HepG2 (cell line): ENCODE measurements around the gene TASP1. TPM values are rescaled to one million over a fixed set of nuclear protein-coding genes. Genes with fewer than 3 reads are reported as not detected.

Experiments
- ATF6 ChIP-seq: sonication (generic); formaldehyde crosslinking; conservative IDR thresholded peaks from 2 replicates; pipeline ENCODE4 v1.4.0; 2020; ENCODE audit warnings: missing genetic modification reagents
- BATF2 ChIP-seq: sonication (generic); formaldehyde crosslinking; IDR thresholded peaks from 2 replicates; pipeline ENCODE4 v1.8.0; 2022; ENCODE audit warnings: mild to moderate bottlenecking, missing genetic modification reagents, moderate library complexity
- DPF2 ChIP-seq: sonication (generic); formaldehyde crosslinking; IDR thresholded peaks from 2 replicates; pipeline ENCODE4 v1.4.0; 2020; ENCODE audit warnings: mild to moderate bottlenecking, low read depth, missing genetic modification reagents, borderline replicate concordance
- HNF4A ChIP-seq: sonication (generic); formaldehyde crosslinking; IDR thresholded peaks from 2 replicates; pipeline ENCODE4 v1.4.0; 2020; ENCODE audit warnings: missing genetic modification reagents
- IRF2 ChIP-seq: IDR thresholded peaks from 2 replicates; pipeline ENCODE4 v1.6.1; 2018; ENCODE audit warnings: missing genetic modification reagents, missing compliant biosample characterization
- KLF6 ChIP-seq: IDR thresholded peaks from 2 replicates; pipeline ENCODE4 v1.8.0; 2016; ENCODE audit warnings: missing biosample characterization, missing genetic modification reagents
- NCOA2 ChIP-seq: sonication (generic); formaldehyde crosslinking; IDR thresholded peaks from 2 replicates; pipeline ENCODE4 v1.8.0; 2022; ENCODE audit warnings: inconsistent platforms
- NFE2L2 ChIP-seq: fragments of 150-350 bp; IDR thresholded peaks from 2 replicates; pipeline ENCODE4 v1.6.1; 2014; ENCODE audit warnings: low read length
- PAX8 ChIP-seq: sonication (generic); formaldehyde crosslinking; IDR thresholded peaks from 2 replicates; pipeline ENCODE4 v1.8.0; 2022; ENCODE audit warnings: mild to moderate bottlenecking, missing genetic modification reagents, borderline replicate concordance
- PLSCR1 ChIP-seq: sonication (generic); formaldehyde crosslinking; IDR thresholded peaks from 2 replicates; pipeline ENCODE4 v1.5.0; 2020; ENCODE audit warnings: missing genetic modification reagents, mild to moderate bottlenecking, borderline replicate concordance
- SKIL ChIP-seq: sonication (generic); formaldehyde crosslinking; IDR thresholded peaks from 2 replicates; pipeline ENCODE4 v1.8.0; 2022; ENCODE audit warnings: missing genetic modification reagents, mild to moderate bottlenecking, moderate library complexity, borderline replicate concordance
- ZBTB20 ChIP-seq: sonication (generic); formaldehyde crosslinking; IDR thresholded peaks from 2 replicates; pipeline ENCODE4 v1.8.1; 2023; ENCODE audit warnings: missing genetic modification reagents, low read depth, mild to moderate bottlenecking, borderline replicate concordance
- ZBTB39 ChIP-seq: sonication (generic); formaldehyde crosslinking; IDR thresholded peaks from 2 replicates; pipeline ENCODE4 v1.5.0; 2020; ENCODE audit warnings: missing genetic modification reagents
- ZBTB7A ChIP-seq: sonication (generic); formaldehyde crosslinking; IDR thresholded peaks from 2 replicates; pipeline ENCODE4 v1.8.0; 2022; ENCODE audit warnings: mild to moderate bottlenecking, missing genetic modification reagents
- ZFP90 ChIP-seq: sonication (generic); formaldehyde crosslinking; IDR thresholded peaks from 2 replicates; pipeline ENCODE4 v1.8.0; 2022; ENCODE audit warnings: missing genetic modification reagents, mild to moderate bottlenecking, inconsistent platforms, borderline replicate concordance
- ZNF451 ChIP-seq: sonication (generic); formaldehyde crosslinking; IDR thresholded peaks from 2 replicates; pipeline ENCODE4 v1.5.0; 2020; ENCODE audit warnings: mild to moderate bottlenecking, missing genetic modification reagents
- ZNF580 ChIP-seq: IDR thresholded peaks from 2 replicates; pipeline ENCODE4 v1.6.1; 2016; ENCODE audit warnings: low read depth, borderline replicate concordance
- ZNF598 ChIP-seq: sonication (generic); formaldehyde crosslinking; IDR thresholded peaks from 2 replicates; pipeline ENCODE4 v1.5.1; 2020; ENCODE audit warnings: mild to moderate bottlenecking, missing genetic modification reagents, borderline replicate concordance
- ZNF644 ChIP-seq: IDR thresholded peaks from 2 replicates; pipeline ENCODE4 v1.6.1; 2016; ENCODE audit warnings: low read depth
- ZNF7 ChIP-seq: IDR thresholded peaks from 2 replicates; pipeline ENCODE4 v1.6.1; 2016; ENCODE audit warnings: missing biosample characterization, missing genetic modification reagents
- ZNF782 ChIP-seq: sonication (generic); formaldehyde crosslinking; IDR thresholded peaks from 2 replicates; pipeline ENCODE4 v1.4.0; 2020; ENCODE audit warnings: missing genetic modification reagents, mild to moderate bottlenecking, borderline replicate concordance
- polyA plus RNA-seq, 8 experiments: library from polyadenylated mRNA; depleted of rRNA in 3 of 8; stranded (reverse) in 7 of 8; unstranded in 1 of 8; fragments of >200 nt; fragmentation: Illumina TruSeq in 4 of 8; extraction: Trizol in 4 of 8; gene quantifications; 2 replicates each; pipeline versions ENCODE4 v1.2.1 to v1.2.3, GENCODE V29; 2011 to 2016; ENCODE audit warnings: low read depth in 4 of 8, missing spikeins in 1 of 8, mixed read lengths in 1 of 8; ENCODE audit not compliant: insufficient read depth in 1 of 8
- total RNA-seq, 5 experiments: library from RNA; depleted of rRNA; stranded (reverse); fragments of >200 nt; fragmentation: Illumina TruSeq; extraction: Trizol; gene quantifications; 2 replicates each; pipeline ENCODE4 v1.2.3, GENCODE V29; 2016; ENCODE audit warnings: low read depth in 1 of 5

Gene TASP1
- total and polyA plus RNA-seq, 2 of the 13 experiments (the other 11 are each of a cell fraction or from before 2014, with no cell fraction given) = 10.0 to 25.2 TPM

GRCh38 chr20:13681248-13682125 lies 42.8 kb upstream of the TASP1 start (continued):
- TF ChIP-seq BATF2 (CRISPR knock-in tag) = no peak
- no peak for TF ChIP-seq ZNF782 (CRISPR knock-in tag)
- no peak for TF ChIP-seq ZNF598 (CRISPR knock-in tag)
- TF ChIP-seq ZNF580 = peak; percentile 49; the same call in 1 of the 2 replicates
- TF ChIP-seq ZBTB39 (CRISPR knock-in tag) = no peak
- peak; percentile 78 for TF ChIP-seq DPF2 (CRISPR knock-in tag)
- no peak for TF ChIP-seq ZBTB7A (CRISPR knock-in tag)
- peak; percentile 62; the same call in 1 of the 2 replicates for TF ChIP-seq KLF6 (CRISPR knock-in tag)
- TF ChIP-seq NCOA2 = peak; percentile 73
- no peak for TF ChIP-seq ZNF451
- peak; percentile 99 for TF ChIP-seq ZNF644 (CRISPR knock-in tag)
- peak; percentile 84; the same call in 1 of the 2 replicates for TF ChIP-seq IRF2
- peak; percentile 99 for TF ChIP-seq HNF4A (CRISPR knock-in tag)
- TF ChIP-seq ATF6 (CRISPR knock-in tag) = no peak; the same call in 1 of the 2 replicates
- no peak for TF ChIP-seq SKIL (CRISPR knock-in tag)
- no peak for TF ChIP-seq PAX8 (CRISPR knock-in tag)
- no peak for TF ChIP-seq PLSCR1 (CRISPR knock-in tag)
- TF ChIP-seq ZFP90 (CRISPR knock-in tag) = peak; percentile 98
- peak; percentile 92; the same call in 1 of the 2 replicates for TF ChIP-seq ZBTB20
- TF ChIP-seq ZNF7 (CRISPR knock-in tag) = no peak
- peak; percentile 100 for TF ChIP-seq NFE2L2
